ENCODE data around the gene TSPY3.
"Not testable (repeated sequence)": the region's sequence is repeated elsewhere in the genome, so short reads cannot be mapped to it uniquely, and the experiment has no call there.

The TSPY3 gene, protein sequence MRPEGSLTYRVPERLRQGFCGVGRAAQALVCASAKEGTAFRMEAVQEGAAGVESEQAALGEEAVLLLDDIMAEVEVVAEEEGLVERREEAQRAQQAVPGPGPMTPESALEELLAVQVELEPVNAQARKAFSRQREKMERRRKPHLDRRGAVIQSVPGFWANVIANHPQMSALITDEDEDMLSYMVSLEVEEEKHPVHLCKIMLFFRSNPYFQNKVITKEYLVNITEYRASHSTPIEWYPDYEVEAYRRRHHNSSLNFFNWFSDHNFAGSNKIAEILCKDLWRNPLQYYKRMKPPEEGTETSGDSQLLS

GRCh38 chrY:9398121-9398520 is at the start of gene TSPY3:
Gene TSPY3 (plus strand): TSS chrY:9398421. CDS start chrY:9398467, 46 bp downstream.
- DNase-seq = not testable (repeated sequence)

GRCh38 chrY:9357497-9357896 is 40.7 kb upstream of the TSPY3 start, which contains the start of gene TSPY8:
Gene TSPY8 (plus strand): TSS chrY:9357797. CDS start chrY:9357843, 46 bp downstream.
- DNase-seq = not testable (repeated sequence)

DNA sequence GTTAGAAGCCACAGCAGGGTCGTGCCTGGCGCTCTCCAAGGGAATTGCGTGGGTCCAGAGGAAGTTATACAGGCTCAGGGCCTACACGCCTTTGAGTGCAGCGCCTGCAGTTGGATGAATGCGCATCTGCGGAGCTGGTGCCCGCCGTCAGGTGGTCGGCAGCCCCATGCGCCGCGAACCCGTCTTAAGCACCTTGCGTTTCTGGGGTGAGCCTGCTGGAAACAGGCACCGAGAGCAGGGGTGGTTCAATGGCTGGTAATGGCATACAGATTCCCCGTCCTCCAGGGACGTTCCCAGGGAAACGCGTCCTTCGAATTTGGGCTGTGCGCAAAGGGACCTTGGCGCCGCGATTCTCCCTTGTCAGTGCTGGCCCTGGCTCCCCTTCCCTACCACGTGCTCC is 1.7 kb upstream of the TSPY3 start:
- not testable (repeated sequence) for DNase-seq
